ENCODE results near the gene OMP.

- TF ChIP-seq CTCF (IDR thresholded peaks at IDR 0.05), result no peak
- no peak for TF ChIP-seq POLR2A (IDR thresholded peaks at IDR 0.05)
Observed at GRCh38 chr11:77125191-77125590, 22.6 kb downstream of the OMP start.

Measured in body of pancreas (tissue), 4 donors.